ENCODE data around the gene DGKB.

DGKB gene

GRCh38 chr7:14125998-14126397, 776.6 kb downstream of the DGKB start:
- TF ChIP-seq GATA2 (IDR thresholded peaks at IDR 0.05; ENCODE audit: low read depth, low read length), result no peak
- TF ChIP-seq GATA3 (IDR thresholded peaks at IDR 0.05; ENCODE audit: low read depth, low read length), result no peak

GRCh38 chr7:14124716-14125115, 777.8 kb downstream of the DGKB start:
- no peak for TF ChIP-seq GATA3 (IDR thresholded peaks at IDR 0.05; ENCODE audit: low read depth, low read length)
- no peak for TF ChIP-seq GATA2 (IDR thresholded peaks at IDR 0.05; ENCODE audit: low read depth, low read length)

- TF ChIP-seq GATA3 (IDR thresholded peaks at IDR 0.05; ENCODE audit: low read depth, low read length), result no peak
- no peak for TF ChIP-seq GATA2 (IDR thresholded peaks at IDR 0.05; ENCODE audit: low read depth, low read length)
These were observed 778.6 kb downstream of the DGKB start for GRCh38 chr7:14123923-14124322.

GRCh38 chr7:14115701-14116100, 786.9 kb downstream of the DGKB start:
- no peak for TF ChIP-seq GATA3 (IDR thresholded peaks at IDR 0.05; ENCODE audit: low read depth, low read length)
- TF ChIP-seq GATA2 (IDR thresholded peaks at IDR 0.05; ENCODE audit: low read depth, low read length), result no peak

- TF ChIP-seq GATA3 (IDR thresholded peaks at IDR 0.05; ENCODE audit: low read depth, low read length), result no peak
- no peak for TF ChIP-seq GATA2 (IDR thresholded peaks at IDR 0.05; ENCODE audit: low read depth, low read length)
These were observed 797.7 kb downstream of the DGKB start for GRCh38 chr7:14104861-14105260.

- TF ChIP-seq GATA3 (IDR thresholded peaks at IDR 0.05; ENCODE audit: low read depth, low read length) (no peak), GATA2 (IDR thresholded peaks at IDR 0.05; ENCODE audit: low read depth, low read length) (no peak)
These were observed 806.4 kb downstream of the DGKB start for GRCh38 chr7:14096159-14096558.

- TF ChIP-seq GATA3 (IDR thresholded peaks at IDR 0.05; ENCODE audit: low read depth, low read length) (no peak), GATA2 (IDR thresholded peaks at IDR 0.05; ENCODE audit: low read depth, low read length) (no peak)
These were observed 807.2 kb downstream of the DGKB start for GRCh38 chr7:14095233-14095950.
